CD4-positive, CD25-positive, alpha-beta regulatory T cell (primary cell): Measurements from ENCODE around the gene MLST8. TPM values are rescaled to one million over a fixed set of nuclear protein-coding genes. Genes with fewer than 3 reads are reported as not detected.
A peak's percentile ranks its signal among the peaks of the same experiment; 100 is the strongest.

Experiments
- ATAC-seq, 2 donors: fragments of 150-1000 bp; cut with Tn5 transposase; one replicate each; pipeline ENCODE4 v1.10.0; 2021; ENCODE audit warnings: low read depth in 2 of 2, moderate number of reproducible peaks in 2 of 2, moderate library complexity in 1 of 2
- DNase-seq, 3 donors: peaks; one replicate each; pipeline versions ENCODE4 v3.0.0 to v3.0.0-alpha.2; 2012 to 2022; ENCODE audit warnings: mixed read lengths in 1 of 3
- H3K27ac ChIP-seq: one replicate; pipeline ENCODE4 v1.7.0; 2013; ENCODE audit warnings: mild to moderate bottlenecking, low read length; ENCODE audit not compliant: insufficient read depth, poor library complexity, severe bottlenecking
- H3K27me3 ChIP-seq: one replicate; pipeline ENCODE4 v1.7.0; 2013; ENCODE audit warnings: low read length; ENCODE audit not compliant: control insufficient read depth, insufficient read depth
- H3K36me3 ChIP-seq: one replicate; pipeline ENCODE4 v1.7.0; 2013; ENCODE audit warnings: mild to moderate bottlenecking, low read length, moderate library complexity; ENCODE audit not compliant: control insufficient read depth, insufficient read depth
- H3K4me1 ChIP-seq: 2 replicates; pipeline ENCODE4 v1.7.0; 2013; ENCODE audit warnings: mild to moderate bottlenecking, low read length; ENCODE audit not compliant: insufficient read depth, control insufficient read depth, poor library complexity, severe bottlenecking
- H3K4me3 ChIP-seq: one replicate; pipeline ENCODE4 v1.7.0; 2013; ENCODE audit warnings: low read depth, mild to moderate bottlenecking, low read length, moderate library complexity
- H3K9me3 ChIP-seq, 2 experiments: 1 replicate in 1 of 2; 2 replicates in 1 of 2; pipeline ENCODE4 v1.7.0; 2013; ENCODE audit warnings: low read length in 2 of 2, mild to moderate bottlenecking in 1 of 2, moderate library complexity in 1 of 2; ENCODE audit not compliant: control insufficient read depth in 2 of 2
- H3K27ac Mint-ChIP-seq, 3 donors: one replicate each; pipeline ENCODE4 v1.8.0; 2020 to 2022; ENCODE audit warnings: mild to moderate bottlenecking in 3 of 3, mixed read lengths in 3 of 3, moderate library complexity in 2 of 3
- H3K27me3 Mint-ChIP-seq: one replicate; pipeline ENCODE4 v1.8.0; 2022; ENCODE audit warnings: mild to moderate bottlenecking, mixed read lengths
- H3K36me3 Mint-ChIP-seq: one replicate; pipeline ENCODE4 v1.8.0; 2020; ENCODE audit warnings: mixed read lengths
- H3K4me1 Mint-ChIP-seq, 4 donors: one replicate each; pipeline ENCODE4 v1.8.0; 2020 to 2022; ENCODE audit warnings: mixed read lengths in 4 of 4, mild to moderate bottlenecking in 1 of 4
- H3K4me3 Mint-ChIP-seq, 4 donors: one replicate each; pipeline ENCODE4 v1.8.0; 2020 to 2022; ENCODE audit warnings: mild to moderate bottlenecking in 4 of 4, mixed read lengths in 4 of 4, moderate library complexity in 3 of 4
- H3K9me3 Mint-ChIP-seq, 7 donors: one replicate each; pipeline ENCODE4 v1.8.0; 2020 to 2022; ENCODE audit warnings: mixed read lengths in 7 of 7, mild to moderate bottlenecking in 3 of 7, moderate library complexity in 2 of 7
- polyA plus RNA-seq, 4 donors: library from polyadenylated mRNA; unstranded; fragments of 300-500 nt; fragmentation: Illumina TruSeq; gene quantifications; one replicate each; pipeline ENCODE4 v1.2.3, GENCODE V29; 2021
- total RNA-seq: library from RNA; stranded (reverse); gene quantifications from one replicate; pipeline ENCODE4 v1.2.3, GENCODE V29; 2022

Gene MLST8
- total and polyA plus RNA-seq, 5 donors from 2014 or later, result 20.9 to 31.1 (median 23.5) TPM

DNA sequence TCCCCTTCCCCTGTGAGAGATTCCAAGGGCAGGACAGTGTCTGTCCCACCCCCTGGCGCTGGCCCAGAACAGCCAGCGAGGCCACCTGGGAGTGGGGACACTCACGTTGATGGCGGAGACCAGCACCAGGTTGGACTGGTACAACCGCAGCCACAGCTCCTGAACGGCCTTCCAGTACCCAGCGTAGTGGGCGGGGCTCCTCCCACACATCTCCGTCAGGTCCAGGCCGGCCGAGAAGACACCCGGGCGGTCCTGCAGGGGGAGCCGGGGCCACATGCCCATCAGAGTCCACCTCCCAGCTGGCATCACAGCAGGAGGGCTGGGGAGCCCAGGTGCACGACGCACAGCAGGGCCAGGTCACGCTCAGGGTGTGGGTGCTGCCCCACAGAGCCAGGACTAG lies 39.0 kb downstream of the MLST8 start:
- H3K4me3 Mint-ChIP-seq, result no peak overlapping the region
- no peak overlapping the region for H3K27ac Mint-ChIP-seq
- H3K36me3 ChIP-seq, result peaks cover 19% of the 10 kb centered on the region
- H3K27me3 Mint-ChIP-seq, result no peaks in the 10 kb centered on the region
- ATAC-seq (no peak), DNase-seq (no peak)
- H3K9me3 ChIP-seq, result no peaks in the 10 kb centered on the region
- H3K9me3 Mint-ChIP-seq, result peaks cover 0 to 1% (median 0%) of the 10 kb centered on the region in 7 donors
- no peaks in the 10 kb centered on the region for H3K27me3 ChIP-seq
- peaks cover 4% of the 10 kb centered on the region for H3K36me3 Mint-ChIP-seq
- no peak overlapping the region for H3K27ac ChIP-seq
- H3K4me1 Mint-ChIP-seq, result no peaks in the 10 kb centered on the region
- no peak overlapping the region for H3K4me3 ChIP-seq
- H3K4me1 ChIP-seq, result no peaks in the 10 kb centered on the region

DNA sequence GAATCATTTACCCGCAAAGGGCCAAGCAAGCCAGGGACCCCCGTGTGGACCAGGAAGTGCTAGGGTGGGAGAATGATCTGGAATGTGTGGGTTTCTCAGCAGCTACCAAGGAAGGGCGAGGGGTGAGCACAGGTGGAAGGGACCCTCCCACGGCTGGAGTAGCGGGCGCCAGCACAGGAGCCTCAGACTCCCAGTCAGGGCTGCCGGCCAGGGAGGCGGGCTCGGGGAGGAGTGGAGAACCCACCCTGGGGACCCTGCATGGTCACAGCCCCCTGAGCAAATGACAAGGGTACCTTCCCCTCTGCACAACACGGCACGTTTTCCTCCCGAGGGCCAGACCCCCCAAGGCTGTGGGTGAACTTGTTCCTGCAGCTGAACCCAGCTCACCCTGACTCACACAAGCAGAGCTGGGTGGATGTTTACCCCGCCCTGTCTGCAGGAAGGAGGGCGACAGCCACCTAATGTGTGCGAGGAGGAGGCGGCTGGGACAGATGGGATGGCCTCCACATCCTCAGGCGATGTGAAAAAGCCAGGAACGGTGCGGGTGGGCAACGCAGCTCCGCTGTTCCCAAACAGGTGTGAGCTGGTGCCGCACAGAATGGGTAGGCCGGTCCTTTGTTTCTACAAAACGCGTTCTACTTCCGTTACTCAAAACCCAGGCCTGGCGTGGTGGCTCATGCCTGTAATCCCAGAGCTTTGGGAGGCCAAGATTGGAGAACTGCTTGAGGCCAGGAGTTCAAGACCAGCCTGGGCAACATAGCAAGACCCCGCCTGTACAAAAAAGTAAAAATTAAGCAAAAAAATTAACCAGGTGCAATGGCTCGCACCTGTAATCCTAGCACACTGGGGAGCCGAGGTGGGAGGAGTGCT lies 39.9 kb downstream of the MLST8 start:
- peaks cover 2% of the 10 kb centered on the region for H3K4me1 ChIP-seq
- no peak overlapping the region for H3K4me3 Mint-ChIP-seq
- H3K9me3 Mint-ChIP-seq, result peaks cover 0 to 1% (median 0%) of the 10 kb centered on the region in 7 donors
- H3K36me3 Mint-ChIP-seq, result peaks cover 4% of the 10 kb centered on the region
- H3K27me3 ChIP-seq, result no peaks in the 10 kb centered on the region
- H3K27ac Mint-ChIP-seq, result no peak overlapping the region
- no peaks in the 10 kb centered on the region for H3K27me3 Mint-ChIP-seq
- H3K27ac ChIP-seq, result no peak overlapping the region
- H3K36me3 ChIP-seq, result peaks cover 19% of the 10 kb centered on the region
- DNase-seq, result no peak
- H3K4me1 Mint-ChIP-seq, result peaks cover 0 to 3% (median 0%) of the 10 kb centered on the region in 4 donors
- H3K4me3 ChIP-seq, result no peak overlapping the region
- no peaks in the 10 kb centered on the region for H3K9me3 ChIP-seq
- no peak for ATAC-seq

- ATAC-seq (no peak), DNase-seq (no peak)
- Mint-ChIP-seq H3K9me3 (peaks cover 0 to 1% (median 0%) of the 10 kb centered on the region in 7 donors), H3K27me3 (no peaks in the 10 kb centered on the region), H3K27ac (no peak overlapping the region), H3K4me3 (no peak overlapping the region), H3K36me3 (peaks cover 4% of the 10 kb centered on the region), H3K4me1 (peaks cover 0 to 9% (median under 1%) of the 10 kb centered on the region in 4 donors)
- Histone ChIP-seq H3K27ac (no peak overlapping the region), H3K4me3 (no peak overlapping the region), H3K27me3 (no peaks in the 10 kb centered on the region), H3K9me3 (no peaks in the 10 kb centered on the region), H3K36me3 (peaks cover 19% of the 10 kb centered on the region), H3K4me1 (peaks cover 9% of the 10 kb centered on the region)
Measured at GRCh38 chr16:2246301-2246885, 41.1 kb downstream of the MLST8 start.

- no peaks in the 10 kb centered on the region for H3K27me3 Mint-ChIP-seq
- no peaks in the 10 kb centered on the region for H3K27me3 ChIP-seq
- H3K4me3 ChIP-seq, result peak overlapping the region; percentile 65
- no peaks in the 10 kb centered on the region for H3K9me3 Mint-ChIP-seq
- peak overlapping the region; percentile 86 to 92 (median 89) for H3K27ac Mint-ChIP-seq
- peaks cover 9% of the 10 kb centered on the region for H3K36me3 Mint-ChIP-seq
- H3K9me3 ChIP-seq, result no peaks in the 10 kb centered on the region
- peak; percentile 3 to 18 for ATAC-seq
- peak in 2 of 3 donors; percentile 29 to 68 for DNase-seq
- H3K4me1 Mint-ChIP-seq, result peaks cover 0 to 11% (median under 1%) of the 10 kb centered on the region in 4 donors
- H3K36me3 ChIP-seq, result peaks cover 24% of the 10 kb centered on the region
- H3K4me1 ChIP-seq, result peaks cover 9% of the 10 kb centered on the region
- peak overlapping the region; percentile 90 to 97 (median 92) for H3K4me3 Mint-ChIP-seq
- peak overlapping the region; percentile 73 for H3K27ac ChIP-seq
Measured at GRCh38 chr16:2250652-2251295, 45.5 kb downstream of the MLST8 start.

GRCh38 chr16:2251296-2252111 lies 46.2 kb downstream of the MLST8 start, which contains the start of gene ECI1:
TSS of gene ECI1 (minus strand) at chr16:2251587. CDS start at chr16:2251566, 21 bp downstream.
- DNase-seq, result peak; percentile 73 to 86 (median 76)
- peak within 1 kb of the TSS; percentile 73 for H3K27ac ChIP-seq
- no peaks in the 10 kb centered on the region for H3K27me3 ChIP-seq
- peak within 1 kb of the TSS; percentile 90 to 97 (median 92) for H3K4me3 Mint-ChIP-seq
- H3K27ac Mint-ChIP-seq, result peak within 1 kb of the TSS; percentile 86 to 92 (median 89)
- H3K36me3 ChIP-seq, result peaks cover 24% of the 10 kb centered on the region
- peaks cover 15% of the 10 kb centered on the region for H3K36me3 Mint-ChIP-seq
- peaks cover 9% of the 10 kb centered on the region for H3K4me1 ChIP-seq
- peak within 1 kb of the TSS; percentile 65 for H3K4me3 ChIP-seq
- ATAC-seq, result peak; percentile 79 to 84
- H3K9me3 Mint-ChIP-seq, result no peaks in the 10 kb centered on the region
- H3K9me3 ChIP-seq, result no peaks in the 10 kb centered on the region
- no peaks in the 10 kb centered on the region for H3K27me3 Mint-ChIP-seq
- peaks cover 0 to 11% (median under 1%) of the 10 kb centered on the region in 4 donors for H3K4me1 Mint-ChIP-seq

GRCh38 chr16:2252806-2253148 lies 47.5 kb downstream of the MLST8 start:
- peak overlapping the region; percentile 16 to 75 (median 42) for H3K4me3 Mint-ChIP-seq
- H3K9me3 ChIP-seq, result no peaks in the 10 kb centered on the region
- peak overlapping the region; percentile 73 for H3K27ac ChIP-seq
- H3K4me1 Mint-ChIP-seq, result peaks cover 0 to 11% (median under 1%) of the 10 kb centered on the region in 4 donors
- ATAC-seq, result no peak
- H3K27ac Mint-ChIP-seq, result peak overlapping the region; percentile 43 to 81 (median 73)
- H3K4me3 ChIP-seq, result no peak overlapping the region
- peaks cover 19% of the 10 kb centered on the region for H3K36me3 Mint-ChIP-seq
- peaks cover 35% of the 10 kb centered on the region for H3K36me3 ChIP-seq
- H3K9me3 Mint-ChIP-seq, result no peaks in the 10 kb centered on the region
- no peak for DNase-seq
- no peaks in the 10 kb centered on the region for H3K27me3 ChIP-seq
- H3K27me3 Mint-ChIP-seq, result no peaks in the 10 kb centered on the region
- H3K4me1 ChIP-seq, result peaks cover 9% of the 10 kb centered on the region

GRCh38 chr16:2253293-2253692 lies 48.0 kb downstream of the MLST8 start:
- peaks cover 9% of the 10 kb centered on the region for H3K4me1 ChIP-seq
- Mint-ChIP-seq H3K4me1 (peaks cover 0 to 11% (median under 1%) of the 10 kb centered on the region in 4 donors), H3K27ac (peak overlapping the region in 2 of 3 donors; percentile 43 to 73), H3K27me3 (no peaks in the 10 kb centered on the region), H3K4me3 (peak overlapping the region in 2 of 4 donors; percentile 27 to 58), H3K36me3 (peaks cover 19% of the 10 kb centered on the region), H3K9me3 (no peaks in the 10 kb centered on the region)
- no peak for DNase-seq
- no peaks in the 10 kb centered on the region for H3K9me3 ChIP-seq
- no peak overlapping the region for H3K27ac ChIP-seq
- peaks cover 40% of the 10 kb centered on the region for H3K36me3 ChIP-seq
- no peak overlapping the region for H3K4me3 ChIP-seq
- no peaks in the 10 kb centered on the region for H3K27me3 ChIP-seq
- ATAC-seq, result no peak
